Fibroblast of skin of left quadriceps (primary cell): ENCODE data around the gene GNPDA1.
"Not testable (repeated sequence)": the region's sequence is repeated elsewhere in the genome, so short reads cannot be mapped to it uniquely, and the experiment has no call there.

Source experiments
- DNase-seq, 2 experiments: peaks; one replicate each; pipeline ENCODE4 v3.0.0-alpha.2; 2013; ENCODE audit warnings: low read depth in 2 of 2

Gene GNPDA1

GRCh38 chr5:142012792-142013388, at the start of gene GNPDA1:
Gene GNPDA1, minus strand, starts transcription at chr5:142013027. Its CDS starts 992 bp downstream, at chr5:142012035.
- peak; percentile 27 to 32 for DNase-seq

DNA sequence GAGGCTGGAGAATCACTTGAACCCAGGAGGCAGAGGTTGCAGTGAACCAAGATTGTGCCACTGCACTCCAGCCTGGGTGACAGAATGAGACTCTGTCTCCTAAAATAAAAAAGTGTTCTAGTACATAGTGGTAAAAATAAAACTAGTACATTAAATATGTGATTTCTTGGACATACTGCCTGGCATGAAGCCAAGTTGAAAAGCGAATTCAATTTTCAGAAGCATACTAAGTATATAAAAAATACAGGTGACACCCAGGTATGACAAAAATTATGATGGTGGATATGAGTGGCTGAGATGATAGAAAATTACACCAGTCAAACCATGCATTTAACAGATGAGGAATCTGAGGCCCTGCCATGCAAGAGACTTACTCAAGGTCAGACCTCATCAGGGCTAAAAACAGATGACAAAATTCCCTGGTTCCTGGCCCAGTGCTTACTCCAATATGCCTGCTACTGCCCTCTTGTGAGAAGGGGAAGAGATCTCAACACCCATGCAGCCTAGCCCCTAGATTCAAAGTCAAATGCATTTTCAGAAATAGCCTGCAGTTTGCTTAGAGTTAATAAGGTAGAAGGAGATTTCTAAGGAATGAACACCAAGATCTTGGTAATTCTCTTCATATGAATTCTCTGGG, 46.6 kb upstream of the GNPDA1 start:
- DNase-seq: no peak

DNA sequence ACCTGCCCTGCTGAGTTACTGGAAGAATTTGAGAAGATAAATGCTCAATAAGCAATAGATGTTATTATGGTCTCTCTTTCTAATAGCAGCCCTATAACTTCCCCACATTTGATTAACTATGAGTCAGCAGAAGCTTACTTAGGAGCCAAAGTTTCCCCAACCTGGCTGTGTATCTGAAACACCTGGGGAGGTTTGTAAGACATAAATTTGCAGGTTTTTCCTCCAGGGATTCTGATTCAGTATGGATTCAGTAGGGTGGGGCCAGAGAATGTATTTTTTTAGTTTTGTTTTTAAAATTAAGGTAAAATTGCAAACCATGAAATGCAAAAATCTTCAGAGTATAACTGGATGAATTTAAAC, 44.9 kb upstream of the GNPDA1 start:
- no peak for DNase-seq

- DNase-seq: no peak
These were observed 44.2 kb upstream of the GNPDA1 start for GRCh38 chr5:142056816-142057696.

DNA sequence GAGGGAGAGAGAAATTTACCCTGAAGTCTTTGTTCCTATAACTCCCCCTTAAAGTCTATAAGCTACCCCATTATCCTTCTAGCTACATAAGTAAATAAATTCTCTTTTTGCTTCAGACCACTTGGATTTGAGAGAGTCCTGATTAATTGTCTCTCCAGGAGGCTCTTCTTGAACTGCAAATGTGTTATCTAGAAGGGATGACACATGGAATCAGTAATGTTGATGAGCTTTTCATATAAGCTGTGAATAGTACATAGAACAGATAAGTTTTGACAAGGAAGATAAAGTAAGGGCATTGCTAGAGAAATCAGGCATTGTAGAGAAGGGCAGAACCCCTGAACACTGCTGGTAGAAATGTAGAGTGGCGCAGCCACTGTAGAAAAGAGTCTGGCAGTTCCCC, 42.5 kb upstream of the GNPDA1 start:
- no peak for DNase-seq

- peak; percentile 45 to 46 for DNase-seq
These were observed 40.8 kb upstream of the GNPDA1 start for GRCh38 chr5:142053426-142054151.

DNA sequence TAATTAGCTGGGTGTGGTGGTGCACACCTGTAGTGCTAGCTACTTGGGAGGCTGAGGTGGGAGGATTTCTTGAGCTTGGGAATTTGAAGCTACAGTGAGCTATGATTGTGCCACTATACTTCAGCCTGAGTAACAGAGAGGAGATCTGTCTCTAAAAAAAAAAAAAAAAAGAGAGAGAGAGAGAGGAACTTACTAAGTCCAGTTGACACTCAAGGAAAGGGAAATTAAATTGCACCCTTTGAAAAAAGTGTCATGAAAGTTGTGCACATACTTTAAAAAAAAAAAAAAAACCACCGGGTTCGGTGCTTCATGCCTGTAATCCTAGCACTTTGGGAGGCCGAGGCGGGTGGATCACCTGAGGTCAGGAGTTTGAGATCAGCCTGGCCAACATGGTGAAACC, 39.2 kb upstream of the GNPDA1 start:
- DNase-seq: not testable (repeated sequence)

DNA sequence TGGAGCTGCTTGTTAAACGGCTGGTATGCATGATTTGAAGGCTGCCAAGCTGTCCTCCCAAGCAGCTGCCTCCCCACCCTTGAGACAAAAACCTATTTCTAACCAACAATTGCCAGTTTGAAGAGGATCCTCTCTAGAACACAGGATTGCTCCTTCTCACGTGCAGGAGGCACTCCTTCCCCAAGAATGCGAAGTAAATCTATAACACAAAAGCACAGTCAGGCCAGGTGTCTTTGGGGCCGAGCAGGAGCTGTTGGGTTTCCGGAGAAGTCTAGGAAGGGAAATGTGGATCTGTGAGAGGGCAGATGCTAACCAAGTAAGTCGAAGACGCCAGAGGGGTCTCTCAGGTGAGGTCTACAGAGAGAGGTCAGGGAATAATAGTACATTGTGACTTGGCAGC, 35.4 kb upstream of the GNPDA1 start:
- DNase-seq: no peak

- DNase-seq: no peak
These were observed 33.4 kb upstream of the GNPDA1 start for GRCh38 chr5:142046191-142046590.

DNA sequence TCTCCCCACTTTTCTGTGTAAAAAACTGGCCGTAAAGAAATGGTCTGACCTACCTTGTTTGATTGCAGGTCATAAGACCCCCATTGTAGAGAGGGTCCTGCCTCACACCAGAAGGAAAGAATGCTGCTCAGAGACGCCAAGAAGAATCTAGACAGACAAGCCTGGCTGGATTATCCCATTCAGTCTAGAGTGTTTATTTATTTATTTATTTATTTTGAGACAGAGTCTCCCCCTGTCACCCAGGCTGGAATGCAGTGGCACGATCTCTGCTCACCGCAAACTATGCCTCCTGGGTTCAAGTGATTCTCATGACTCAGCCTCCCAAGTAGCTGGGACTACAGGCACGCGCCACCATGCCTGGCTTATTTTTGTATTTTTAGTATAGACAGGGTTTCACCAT, 28.1 kb upstream of the GNPDA1 start:
- not testable (repeated sequence) for DNase-seq

DNA sequence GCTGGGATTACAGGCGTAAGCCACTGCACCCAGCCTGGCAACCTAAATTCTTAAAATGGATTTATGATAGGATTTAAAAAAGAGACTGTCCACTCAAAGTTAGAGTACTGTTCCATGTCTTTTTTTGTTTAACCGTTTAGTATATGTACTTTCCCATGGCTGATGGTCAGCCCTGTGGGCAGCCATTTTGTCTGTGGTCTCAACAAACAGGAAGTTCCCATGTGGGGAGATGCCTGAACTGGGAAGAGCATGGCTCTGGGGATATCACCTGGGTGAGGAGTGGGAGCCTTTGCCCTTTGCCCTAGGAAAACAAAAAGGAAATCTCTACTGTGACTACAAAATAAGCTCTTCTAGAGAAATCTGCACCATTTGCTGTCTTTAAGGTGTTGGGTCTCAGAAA, 27.5 kb upstream of the GNPDA1 start:
- no peak for DNase-seq

GRCh38 chr5:142038735-142039134, 25.9 kb upstream of the GNPDA1 start:
- DNase-seq: no peak

DNA sequence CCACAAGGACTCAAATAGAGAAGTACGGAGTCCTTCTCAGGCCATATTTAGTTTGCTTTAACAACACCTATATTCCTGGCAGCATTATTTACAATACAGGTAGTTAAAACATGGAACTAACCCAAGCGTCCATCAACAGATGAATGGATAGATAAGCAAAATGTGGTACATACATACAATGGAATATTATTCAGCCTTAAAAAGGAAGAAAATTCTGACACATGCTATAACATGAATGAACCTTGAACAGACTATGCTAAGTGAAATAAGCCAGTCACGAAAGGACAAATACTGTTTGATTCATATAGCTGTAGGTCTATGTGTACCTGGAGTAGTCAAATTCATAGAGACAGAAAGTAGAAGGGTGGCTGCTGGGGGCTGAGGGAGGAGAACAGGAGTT, 24.8 kb upstream of the GNPDA1 start:
- DNase-seq: not testable (repeated sequence)

DNA sequence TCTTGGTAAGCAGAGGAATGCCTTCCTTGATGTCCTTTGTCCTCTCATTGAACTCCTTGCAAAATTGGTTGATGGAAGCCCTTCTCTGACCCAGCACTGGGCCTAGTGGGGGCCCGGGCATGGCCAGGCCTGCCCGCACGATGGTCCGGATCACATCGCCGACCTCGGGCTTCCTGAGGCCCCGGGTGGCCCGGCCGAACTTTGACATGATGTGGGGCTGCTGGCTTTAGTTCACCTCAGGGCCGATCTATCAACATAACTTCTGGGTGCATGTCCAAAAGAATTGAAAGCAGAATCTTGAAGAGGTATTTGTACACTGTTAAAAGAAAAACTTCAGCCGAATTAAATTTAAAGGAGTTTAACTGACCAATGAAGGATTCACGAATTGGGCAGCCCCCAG, 24.1 kb upstream of the GNPDA1 start:
- DNase-seq: no peak

DNA sequence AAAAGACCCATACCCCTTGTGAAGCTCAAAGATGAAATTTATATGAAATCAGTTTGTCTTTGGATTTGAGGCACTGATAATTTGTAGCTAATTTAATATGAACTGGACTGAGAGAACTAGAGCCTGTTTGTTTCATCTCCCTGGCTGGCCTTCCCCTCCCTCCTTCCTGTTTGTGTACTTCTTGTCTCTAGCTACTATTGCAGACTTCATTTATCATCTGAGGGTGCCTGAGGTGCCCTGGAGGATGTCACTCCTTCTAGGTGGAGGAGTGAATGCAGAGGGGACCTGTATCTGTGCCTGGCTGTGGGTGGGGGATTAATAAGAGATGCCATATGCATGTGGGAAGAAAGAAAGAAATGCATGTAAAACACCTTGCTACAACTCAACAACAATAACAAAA, 22.2 kb upstream of the GNPDA1 start:
- no peak for DNase-seq

DNA sequence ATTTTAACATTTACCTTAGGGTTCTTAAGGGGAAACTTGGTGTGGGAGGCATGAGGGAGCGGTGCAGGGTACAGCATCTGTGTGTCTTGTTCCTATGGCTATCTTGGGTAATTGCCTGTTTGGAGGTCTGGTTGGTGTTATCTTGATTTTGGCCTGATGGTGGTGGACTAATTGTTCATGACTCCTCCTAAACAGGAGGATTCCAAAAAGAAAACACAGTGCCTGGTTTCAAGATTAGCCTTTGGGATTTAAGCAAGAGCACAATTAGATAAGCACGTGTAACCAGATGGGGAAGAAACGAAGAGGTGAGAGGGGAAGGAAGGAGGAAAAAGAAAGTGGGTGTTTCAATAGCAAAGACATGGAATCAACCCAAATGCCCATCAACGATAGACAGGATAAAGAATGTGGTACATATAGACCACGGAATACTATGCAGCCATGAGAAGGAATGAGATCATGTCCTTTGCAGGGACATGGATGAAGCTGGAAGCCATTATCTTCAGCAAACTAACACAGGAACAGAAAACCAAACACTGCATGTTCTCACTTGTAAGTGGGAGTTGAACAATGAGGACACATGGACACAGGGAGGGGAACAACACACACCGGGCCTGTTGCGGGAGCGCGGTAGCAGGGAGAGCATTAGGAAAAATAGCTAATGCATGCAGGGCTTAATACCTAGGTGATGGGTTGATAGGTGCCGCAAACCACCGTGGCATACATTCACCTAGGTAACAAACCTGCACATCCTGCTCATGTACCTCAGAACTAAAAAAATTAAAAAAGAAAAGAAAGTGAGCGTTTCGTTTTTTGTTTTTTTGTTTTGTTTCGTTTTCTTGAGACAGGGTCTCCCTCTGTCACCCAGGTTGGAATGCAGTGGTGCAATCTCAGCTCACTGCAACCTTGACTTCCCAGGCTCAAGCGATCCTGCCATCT, 21.1 kb upstream of the GNPDA1 start:
- not testable (repeated sequence) for DNase-seq

DNA sequence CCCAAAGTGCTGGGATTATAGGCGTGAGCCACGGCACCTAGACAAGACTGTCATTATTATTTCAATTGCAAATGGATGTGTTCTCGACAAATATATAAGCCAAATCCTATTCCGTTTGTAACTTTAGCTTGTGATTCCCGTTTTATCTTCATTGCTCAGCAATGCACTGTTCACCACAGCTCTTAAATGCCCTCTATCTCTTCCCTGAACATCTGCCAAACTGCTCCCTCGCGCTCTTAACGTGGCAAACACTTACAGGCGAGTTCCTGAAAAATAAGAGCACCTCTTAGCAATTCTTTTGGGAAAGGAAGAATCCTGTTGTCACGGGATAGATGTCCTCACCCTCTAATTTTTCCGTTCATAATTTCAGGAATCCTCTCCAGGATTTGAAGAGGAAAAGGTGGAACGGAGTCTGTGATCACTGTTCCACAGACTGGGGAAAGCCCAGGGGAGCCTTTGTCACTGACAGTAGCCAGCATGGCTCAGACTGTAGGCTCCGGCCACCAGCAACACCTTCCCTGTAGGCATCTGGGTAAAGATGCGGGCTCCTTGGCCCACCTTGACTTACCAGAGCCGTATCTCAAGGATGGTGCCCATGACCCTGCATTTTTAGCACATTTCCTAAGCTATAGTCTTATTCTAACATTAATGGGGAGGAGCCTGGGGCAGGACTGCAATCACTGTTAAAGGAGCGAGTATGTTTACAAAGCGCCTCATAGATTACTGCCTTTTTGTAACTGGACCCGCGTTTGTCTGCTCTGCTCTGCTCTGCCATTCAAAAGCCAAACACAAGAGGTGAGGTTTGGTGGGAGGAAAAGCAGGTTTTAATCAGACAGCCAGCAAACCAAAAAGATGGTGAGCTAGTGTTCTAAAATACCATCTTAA, 20.2 kb upstream of the GNPDA1 start:
- no peak for DNase-seq

DNA sequence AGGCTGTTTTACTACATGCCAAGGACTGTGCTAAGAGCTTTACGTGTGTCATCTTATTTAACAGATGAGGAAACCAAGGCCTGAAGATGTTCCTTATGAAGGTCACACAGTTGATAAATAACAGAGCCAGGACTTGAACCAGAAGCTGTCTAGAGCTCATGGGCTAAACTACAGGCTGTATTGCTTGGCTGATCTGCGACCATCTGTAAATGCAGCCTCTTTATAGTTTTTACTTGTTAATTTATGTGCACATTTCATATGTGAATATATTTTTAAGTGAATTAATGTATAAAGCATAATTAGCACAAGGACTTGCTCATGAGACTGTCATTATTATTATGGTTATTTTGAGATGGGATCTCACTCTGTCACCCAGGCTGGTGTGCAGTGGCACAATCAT, 19.3 kb upstream of the GNPDA1 start:
- DNase-seq: no peak

DNA sequence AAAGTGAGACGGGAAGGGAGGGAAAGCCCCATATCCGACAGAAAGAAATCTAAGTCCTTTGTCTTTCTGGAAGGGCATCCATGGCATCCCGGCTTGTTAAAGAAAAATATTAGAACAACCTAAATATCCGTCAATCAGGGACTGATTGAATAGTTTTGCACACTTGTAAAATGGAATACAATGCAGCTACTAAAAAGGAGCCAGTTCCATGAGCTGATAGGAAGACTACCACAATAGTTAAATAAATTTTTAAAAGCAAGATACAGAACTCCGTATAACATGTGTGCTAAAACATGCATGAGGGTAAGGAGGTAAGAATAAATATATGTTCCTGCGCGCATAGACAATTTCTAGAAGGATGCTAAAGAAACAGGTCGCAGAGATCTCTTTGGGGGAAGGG, 12.8 kb upstream of the GNPDA1 start:
- no peak for DNase-seq

GRCh38 chr5:142024771-142025304, 12.0 kb upstream of the GNPDA1 start:
- DNase-seq: peak; percentile 57 to 61
